ENCODE results near the gene CNGA3. TPM values are rescaled to one million over a fixed set of nuclear protein-coding genes. Genes with fewer than 3 reads are reported as not detected.

Gene CNGA3
- 3.7 and 6.8 TPM in 2 replicates for total RNA-seq (ENCODE audit: low replicate concordance)
- long read RNA-seq, partial matches to known transcripts = 0 of 4 reads
- long read RNA-seq, other reads (novel, unspliced or antisense) = 3 of 4 reads

GRCh38 chr2:98346311-98347236 lies at the start of gene CNGA3:
Gene CNGA3, plus strand, starts transcription at chr2:98346456. Its CDS starts 23,520 bp downstream, at chr2:98369976.
- TF ChIP-seq, protein P1, sequence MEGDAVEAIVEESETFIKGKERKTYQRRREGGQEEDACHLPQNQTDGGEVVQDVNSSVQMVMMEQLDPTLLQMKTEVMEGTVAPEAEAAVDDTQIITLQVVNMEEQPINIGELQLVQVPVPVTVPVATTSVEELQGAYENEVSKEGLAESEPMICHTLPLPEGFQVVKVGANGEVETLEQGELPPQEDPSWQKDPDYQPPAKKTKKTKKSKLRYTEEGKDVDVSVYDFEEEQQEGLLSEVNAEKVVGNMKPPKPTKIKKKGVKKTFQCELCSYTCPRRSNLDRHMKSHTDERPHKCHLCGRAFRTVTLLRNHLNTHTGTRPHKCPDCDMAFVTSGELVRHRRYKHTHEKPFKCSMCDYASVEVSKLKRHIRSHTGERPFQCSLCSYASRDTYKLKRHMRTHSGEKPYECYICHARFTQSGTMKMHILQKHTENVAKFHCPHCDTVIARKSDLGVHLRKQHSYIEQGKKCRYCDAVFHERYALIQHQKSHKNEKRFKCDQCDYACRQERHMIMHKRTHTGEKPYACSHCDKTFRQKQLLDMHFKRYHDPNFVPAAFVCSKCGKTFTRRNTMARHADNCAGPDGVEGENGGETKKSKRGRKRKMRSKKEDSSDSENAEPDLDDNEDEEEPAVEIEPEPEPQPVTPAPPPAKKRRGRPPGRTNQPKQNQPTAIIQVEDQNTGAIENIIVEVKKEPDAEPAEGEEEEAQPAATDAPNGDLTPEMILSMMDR (conservative IDR thresholded peaks at IDR 0.05) = peak; percentile 57
- H3K36me3 Mint-ChIP-seq = no peaks in the 10 kb centered on the region
- peak; percentile 77 for DNase-seq (ENCODE audit: extremely low spot score, unreplicated experiment)
- H3K4me3 Mint-ChIP-seq = peak within 1 kb of the TSS; percentile 77
- peaks cover 6% of the 10 kb centered on the region for H3K4me1 Mint-ChIP-seq (ENCODE audit: unreplicated experiment)
- H3K27me3 Mint-ChIP-seq = peaks cover 93% of the 10 kb centered on the region
- H3K27ac Mint-ChIP-seq = no peak within 1 kb of the TSS
- H3K9me3 Mint-ChIP-seq = no peaks in the 10 kb centered on the region

DNA sequence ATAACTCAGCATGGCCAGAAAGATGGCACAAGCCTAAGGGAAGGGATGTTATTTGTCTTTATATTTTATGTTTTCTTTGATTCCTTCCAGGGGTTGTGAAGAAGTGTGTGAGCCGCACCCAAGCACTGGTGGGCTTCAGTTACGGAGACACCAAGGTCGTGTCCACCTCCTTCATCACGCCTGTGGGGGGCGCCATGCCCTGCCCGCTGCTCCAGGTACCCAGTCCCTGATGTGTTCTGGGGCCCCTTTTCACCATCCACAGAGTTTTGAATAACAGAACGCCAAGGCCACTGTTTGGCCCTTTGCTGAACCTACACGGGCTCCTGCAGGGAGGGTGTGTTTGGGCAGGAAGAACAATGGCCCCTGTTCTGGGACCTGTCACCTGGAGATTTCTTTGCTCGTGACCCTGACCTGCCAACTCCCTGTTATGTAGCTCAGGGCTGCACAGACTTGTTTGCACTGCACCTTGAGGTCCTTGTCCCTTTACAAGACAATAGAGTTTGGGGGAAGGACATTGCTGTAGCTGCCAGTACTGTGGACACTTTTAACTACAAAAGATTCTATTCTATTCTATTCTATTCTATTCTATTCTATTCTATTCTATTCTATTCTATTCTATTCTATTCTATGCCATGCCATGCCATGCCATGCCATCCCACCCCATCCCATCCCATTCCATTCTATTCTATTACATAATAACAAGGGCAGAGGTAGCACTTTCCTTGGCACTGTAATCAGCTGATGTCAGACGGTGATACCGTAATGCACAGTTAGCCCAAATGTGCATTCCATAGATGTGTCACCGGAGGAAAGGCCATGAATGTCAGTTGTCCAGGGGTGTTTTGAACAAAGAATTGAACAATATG lies 48.2 kb upstream of the CNGA3 start:
- no peaks in the 10 kb centered on the region for H3K9me3 Mint-ChIP-seq
- peaks cover 10% of the 10 kb centered on the region for H3K27me3 Mint-ChIP-seq
- no peaks in the 10 kb centered on the region for H3K36me3 Mint-ChIP-seq
- no peak for DNase-seq (ENCODE audit: extremely low spot score, unreplicated experiment)
- no peak overlapping the region for H3K27ac Mint-ChIP-seq
- H3K4me1 Mint-ChIP-seq (ENCODE audit: unreplicated experiment) = peaks cover 37% of the 10 kb centered on the region
- TF ChIP-seq, protein P1 (conservative IDR thresholded peaks at IDR 0.05) = no peak
- no peak overlapping the region for H3K4me3 Mint-ChIP-seq

GRCh38 chr2:98298683-98299164 lies 47.5 kb upstream of the CNGA3 start:
- no peaks in the 10 kb centered on the region for H3K9me3 Mint-ChIP-seq
- TF ChIP-seq, protein P1 (conservative IDR thresholded peaks at IDR 0.05) = no peak
- no peak overlapping the region for H3K27ac Mint-ChIP-seq
- no peak for DNase-seq (ENCODE audit: extremely low spot score, unreplicated experiment)
- H3K27me3 Mint-ChIP-seq = peaks cover 10% of the 10 kb centered on the region
- H3K36me3 Mint-ChIP-seq = no peaks in the 10 kb centered on the region
- peaks cover 37% of the 10 kb centered on the region for H3K4me1 Mint-ChIP-seq (ENCODE audit: unreplicated experiment)
- H3K4me3 Mint-ChIP-seq = no peak overlapping the region

GRCh38 chr2:98299211-98299905 lies 46.9 kb upstream of the CNGA3 start:
- no peak overlapping the region for H3K4me3 Mint-ChIP-seq
- no peak for DNase-seq (ENCODE audit: extremely low spot score, unreplicated experiment)
- peaks cover 37% of the 10 kb centered on the region for H3K4me1 Mint-ChIP-seq (ENCODE audit: unreplicated experiment)
- no peak overlapping the region for H3K27ac Mint-ChIP-seq
- peaks cover 10% of the 10 kb centered on the region for H3K27me3 Mint-ChIP-seq
- H3K9me3 Mint-ChIP-seq = no peaks in the 10 kb centered on the region
- no peaks in the 10 kb centered on the region for H3K36me3 Mint-ChIP-seq
- TF ChIP-seq, protein P1 (conservative IDR thresholded peaks at IDR 0.05) = no peak
